OCI-LY7 (cell line): ENCODE results near the gene C11orf58.

Experiments used
- EZH2phosphoT487 ChIP-seq: fragments of 200-600 bp; sonication (generic); IDR thresholded peaks from 2 replicates; pipeline ENCODE4 v1.6.1; 2018; ENCODE audit warnings: low read depth, borderline replicate concordance, mild to moderate bottlenecking, mixed run types, antibody characterized with exemption, low read length, moderate library complexity, mixed read lengths
- TF ChIP-seq, protein P1 (sequence below): fragments of 200-600 bp; sonication (generic); conservative IDR thresholded peaks from 2 replicates; pipeline ENCODE4 v1.5.1; 2014; ENCODE audit warnings: mild to moderate bottlenecking, antibody characterized with exemption, low read length, moderate library complexity, mixed read lengths

DNA sequence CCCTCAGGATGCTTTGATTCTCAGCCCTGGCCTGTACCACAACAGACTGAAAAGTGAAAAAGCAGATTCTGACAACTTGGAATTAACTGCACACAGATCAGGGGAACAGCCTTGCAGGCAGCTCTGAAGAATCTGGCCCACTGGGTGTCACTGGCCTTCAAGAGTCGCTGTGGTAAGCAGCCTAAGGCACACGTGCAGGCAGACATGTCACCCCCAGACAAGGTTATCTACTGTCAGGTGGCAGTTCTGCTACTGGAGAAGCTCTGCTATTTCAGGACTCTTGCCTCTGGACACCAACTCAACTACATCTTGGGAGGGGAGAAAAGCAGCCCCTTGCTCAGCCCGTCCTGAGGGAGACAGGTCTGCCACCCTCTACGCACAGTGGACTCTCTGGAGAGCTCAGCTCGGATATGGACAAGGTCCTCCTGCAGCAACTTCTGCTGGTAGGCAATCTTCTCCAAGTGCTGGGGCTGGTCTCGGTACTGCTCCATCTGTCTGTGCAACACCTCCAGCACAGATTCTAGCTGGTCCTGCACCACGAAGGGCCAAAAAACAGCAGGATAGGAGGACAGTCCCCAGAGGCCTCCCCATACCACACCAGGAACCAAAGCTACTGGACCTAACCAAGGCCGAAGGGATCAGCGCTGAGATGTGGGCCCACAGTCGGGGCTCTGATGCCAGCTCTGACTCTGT, 63.0 kb downstream of the C11orf58 start:
- TF ChIP-seq, protein P1, sequence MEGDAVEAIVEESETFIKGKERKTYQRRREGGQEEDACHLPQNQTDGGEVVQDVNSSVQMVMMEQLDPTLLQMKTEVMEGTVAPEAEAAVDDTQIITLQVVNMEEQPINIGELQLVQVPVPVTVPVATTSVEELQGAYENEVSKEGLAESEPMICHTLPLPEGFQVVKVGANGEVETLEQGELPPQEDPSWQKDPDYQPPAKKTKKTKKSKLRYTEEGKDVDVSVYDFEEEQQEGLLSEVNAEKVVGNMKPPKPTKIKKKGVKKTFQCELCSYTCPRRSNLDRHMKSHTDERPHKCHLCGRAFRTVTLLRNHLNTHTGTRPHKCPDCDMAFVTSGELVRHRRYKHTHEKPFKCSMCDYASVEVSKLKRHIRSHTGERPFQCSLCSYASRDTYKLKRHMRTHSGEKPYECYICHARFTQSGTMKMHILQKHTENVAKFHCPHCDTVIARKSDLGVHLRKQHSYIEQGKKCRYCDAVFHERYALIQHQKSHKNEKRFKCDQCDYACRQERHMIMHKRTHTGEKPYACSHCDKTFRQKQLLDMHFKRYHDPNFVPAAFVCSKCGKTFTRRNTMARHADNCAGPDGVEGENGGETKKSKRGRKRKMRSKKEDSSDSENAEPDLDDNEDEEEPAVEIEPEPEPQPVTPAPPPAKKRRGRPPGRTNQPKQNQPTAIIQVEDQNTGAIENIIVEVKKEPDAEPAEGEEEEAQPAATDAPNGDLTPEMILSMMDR, result no peak
- no peak for TF ChIP-seq EZH2phosphoT487
